GM19023 (cell line): ENCODE results near the gene CHAF1A.

ENCODE experiments used
- ATAC-seq: cut with Tn5 transposase; IDR thresholded peaks from one replicate; pipeline ENCODE4 v1.9.1; 2021; ENCODE audit warnings: mild to moderate bottlenecking, moderate library complexity; ENCODE audit not compliant: unreplicated experiment

The CHAF1A gene

DNA sequence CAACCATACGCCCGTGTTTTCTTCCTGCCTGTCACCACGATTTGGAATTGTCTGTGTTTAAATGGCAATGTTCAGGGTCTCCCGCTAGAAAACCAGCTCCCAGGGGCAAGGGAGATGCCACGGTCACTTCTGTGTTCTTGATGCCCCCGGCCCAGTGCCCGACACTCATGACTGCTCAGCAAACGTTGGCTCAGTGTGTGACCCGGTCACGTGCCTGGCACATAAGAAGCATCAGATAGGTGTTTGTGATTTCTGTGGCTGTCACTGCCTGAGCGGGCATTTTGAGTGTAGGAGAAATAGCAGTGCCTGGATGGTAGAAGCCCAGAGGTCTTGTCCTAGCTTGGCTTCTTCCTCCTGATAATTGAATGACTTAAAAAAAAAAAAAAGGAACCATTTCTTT is 85.1 kb downstream of the CHAF1A start:
- no peak for ATAC-seq

DNA sequence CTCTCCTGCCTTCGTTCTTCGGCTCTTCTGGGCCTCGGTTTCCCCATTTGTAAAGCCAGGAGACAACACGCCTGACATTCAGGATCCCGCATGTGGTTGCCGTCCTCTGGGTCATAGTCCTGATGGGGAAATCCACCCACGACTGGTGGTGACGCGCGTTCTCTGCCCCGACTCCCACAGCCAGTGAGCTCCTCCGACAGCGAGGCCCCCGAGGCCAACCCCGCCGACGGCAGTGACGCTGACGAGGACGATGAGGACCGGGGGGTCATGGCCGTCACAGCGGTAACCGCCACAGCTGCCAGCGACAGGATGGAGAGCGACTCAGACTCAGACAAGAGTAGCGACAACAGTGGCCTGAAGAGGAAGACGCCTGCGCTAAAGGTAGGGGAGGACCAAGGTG is 86.1 kb downstream of the CHAF1A start:
- no peak for ATAC-seq

DNA sequence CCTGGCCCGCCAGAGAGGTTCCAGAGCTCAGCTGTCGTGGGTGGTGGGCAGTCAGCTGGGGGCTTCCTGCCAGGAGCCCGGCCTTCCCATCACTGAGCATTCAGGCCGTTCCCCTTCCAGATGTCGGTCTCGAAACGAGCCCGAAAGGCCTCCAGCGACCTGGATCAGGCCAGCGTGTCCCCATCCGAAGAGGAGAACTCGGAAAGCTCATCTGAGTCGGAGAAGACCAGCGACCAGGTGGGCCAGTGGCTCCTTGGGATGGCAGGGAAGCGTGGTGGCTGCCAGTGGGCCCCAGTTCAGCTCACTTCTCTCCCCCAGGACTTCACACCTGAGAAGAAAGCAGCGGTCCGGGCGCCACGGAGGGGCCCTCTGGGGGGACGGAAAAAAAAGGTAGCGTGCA is 89.0 kb downstream of the CHAF1A start:
- no peak for ATAC-seq

DNA sequence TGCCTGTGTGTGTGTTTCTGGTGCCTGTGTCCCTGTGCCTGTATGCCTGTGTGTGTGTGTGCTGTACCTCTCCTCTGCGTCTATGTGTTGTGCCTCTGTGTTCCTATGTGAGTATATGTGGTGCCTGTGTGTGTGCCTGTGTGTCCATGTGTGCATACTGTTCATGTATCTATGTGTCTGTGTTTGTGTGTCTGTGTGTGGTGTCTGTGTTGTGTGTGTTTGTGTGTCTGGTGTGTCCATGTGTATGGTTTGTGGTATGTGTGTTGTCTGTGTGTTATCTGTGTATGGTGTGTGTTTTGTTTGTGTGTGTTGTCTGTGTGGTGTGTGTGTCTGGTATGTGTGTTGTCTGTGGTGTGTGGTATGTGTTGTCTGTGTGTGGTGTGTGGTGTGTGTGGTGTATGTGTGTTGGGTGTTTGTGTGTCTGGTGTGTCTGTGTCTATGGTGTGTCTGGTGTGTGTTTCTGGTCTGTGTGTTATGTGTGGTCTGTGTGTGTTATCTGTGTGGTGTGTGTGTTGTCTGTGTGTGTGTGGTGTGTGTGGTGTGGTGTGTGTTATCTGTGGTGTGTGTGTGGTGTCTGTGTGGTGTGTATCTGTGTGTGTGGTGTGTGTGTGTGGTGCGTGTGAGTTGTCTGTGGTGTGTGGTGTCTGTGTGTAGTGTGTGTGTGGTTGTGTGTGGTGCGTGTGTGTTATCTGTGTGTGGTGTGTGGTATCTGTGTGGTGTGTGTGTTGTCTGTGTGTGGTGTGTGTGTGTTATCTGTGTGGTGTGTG is 90.1 kb downstream of the CHAF1A start:
- ATAC-seq, result no peak
